H1 (cell line): Measurements from ENCODE around the gene PLXNA4. TPM values are rescaled to one million over a fixed set of nuclear protein-coding genes. Genes with fewer than 3 reads are reported as not detected.
A peak's percentile ranks its signal among the peaks of the same experiment; 100 is the strongest.

ENCODE experiments used
- CTCF ChIA-PET: fragments of 300-600 bp; sonication (Branson Sonifier 250); formaldehyde crosslinking; loops from one replicate; lab custom pipeline; 2021; ENCODE audit not compliant: partially characterized antibody; lab: Charles Lee
- POLR2A ChIA-PET: fragments of 300-600 bp; sonication (Branson Sonifier 250); formaldehyde crosslinking; loops from one replicate; lab custom pipeline; 2021; ENCODE audit warnings: inconsistent platforms; ENCODE audit not compliant: partially characterized antibody; lab: Charles Lee
- DNase-seq, 2 experiments: peaks; one replicate each; pipeline versions ENCODE4 v3.0.0 to v3.0.0-alpha.2; 2010 to 2022; ENCODE audit warnings: low spot score in 2 of 2, low read depth in 1 of 2, mixed read lengths in 1 of 2
- FAIRE-seq: peaks from 2 replicates; lab custom pipeline; 2011; peaks lifted over from hg19 to GRCh38; lab: Jason Lieb, UNC
- H2AFZ ChIP-seq: 2 replicates; pipeline ENCODE4 v1.8.1; 2012; ENCODE audit warnings: low read length, inconsistent platforms
- H2AK5ac ChIP-seq: 2 replicates; pipeline ENCODE4 v1.6.1; 2013; ENCODE audit warnings: low read depth, low read length
- H2BK120ac ChIP-seq: replicated peaks from 2 replicates; pipeline ENCODE3; 2013; ENCODE audit warnings: low read depth, low read length, inconsistent platforms
- H2BK12ac ChIP-seq: 2 replicates; pipeline ENCODE4 v1.6.1; 2013; ENCODE audit warnings: low read depth, low read length
- H2BK15ac ChIP-seq: 2 replicates; pipeline ENCODE4 v1.6.1; 2013; ENCODE audit warnings: low read length
- H2BK20ac ChIP-seq: 2 replicates; pipeline ENCODE4 v1.6.1; 2013; ENCODE audit warnings: low read length
- H2BK5ac ChIP-seq: 2 replicates; pipeline ENCODE4 v1.6.1; 2013; ENCODE audit warnings: low read depth, low read length
- H3K14ac ChIP-seq: 2 replicates; pipeline ENCODE4 v1.6.1; 2013; ENCODE audit warnings: inconsistent platforms; ENCODE audit not compliant: insufficient read length
- H3K18ac ChIP-seq: 2 replicates; pipeline ENCODE4 v1.6.1; 2013; ENCODE audit warnings: low read length; ENCODE audit errors: extremely low read depth
- H3K23ac ChIP-seq: 2 replicates; pipeline ENCODE4 v1.6.1; 2013; ENCODE audit warnings: inconsistent platforms; ENCODE audit not compliant: insufficient read length
- H3K23me2 ChIP-seq: 2 replicates; pipeline ENCODE4 v1.6.1; 2013; ENCODE audit warnings: low read depth, low read length
- H3K27ac ChIP-seq: 2 replicates; pipeline ENCODE4 v1.6.1; 2011; ENCODE audit warnings: low read depth, low read length, inconsistent platforms
- H3K27me3 ChIP-seq, 4 experiments: replicated peaks in 1 of 4; 1 replicate in 1 of 4; 2 replicates in 3 of 4; pipeline versions ENCODE4 v1.6.1 to v1.8.1; 2011 to 2013; ENCODE audit warnings: low read length in 3 of 4, mild to moderate bottlenecking in 3 of 4, inconsistent platforms in 2 of 4, mixed read lengths in 2 of 4, moderate library complexity in 1 of 4; ENCODE audit not compliant: control insufficient read depth in 3 of 4, insufficient read depth in 3 of 4; ENCODE audit errors: extremely low read depth in 1 of 4
- H3K36me3 ChIP-seq, 4 experiments: 2 replicates each; pipeline versions ENCODE4 v1.6.1 to v1.8.1; 2011 to 2013; ENCODE audit warnings: mild to moderate bottlenecking in 4 of 4, low read length in 3 of 4, moderate library complexity in 2 of 4, control low read depth in 1 of 4, inconsistent platforms in 1 of 4; ENCODE audit not compliant: insufficient read depth in 4 of 4, control insufficient read depth in 2 of 4
- H3K4ac ChIP-seq: replicated peaks from 2 replicates; pipeline ENCODE3; 2013; ENCODE audit warnings: low read length, low read depth, mixed read lengths, inconsistent platforms; ENCODE audit not compliant: insufficient read length
- H3K4me1 ChIP-seq, 4 experiments: replicated peaks in 1 of 4; 1 replicate in 1 of 4; 2 replicates in 3 of 4; pipeline versions ENCODE4 v1.6.1 to v1.8.1; 2011 to 2013; ENCODE audit warnings: low read length in 3 of 4, inconsistent platforms in 2 of 4, mixed read lengths in 1 of 4; ENCODE audit not compliant: insufficient read depth in 4 of 4, control insufficient read depth in 3 of 4
- H3K4me2 ChIP-seq, 2 experiments: 2 replicates each; pipeline versions ENCODE4 v1.6.1 to v1.8.1; 2011 to 2013; ENCODE audit warnings: low read depth in 2 of 2, low read length in 2 of 2, control low read depth in 1 of 2, inconsistent platforms in 1 of 2, mild to moderate bottlenecking in 1 of 2; ENCODE audit not compliant: insufficient read depth in 1 of 2
- H3K4me3 ChIP-seq, 4 experiments: fragments of 200-600, 300-600 bp in 1 of 4; sonication (generic), shearing (Covaris generic), sonication (Bioruptor Twin) in 1 of 4; 2 replicates each; pipeline versions ENCODE4 v1.5.1 to v1.8.1; 2011 to 2016; ENCODE audit warnings: low read length in 4 of 4, low read depth in 3 of 4, control low read depth in 2 of 4, inconsistent platforms in 2 of 4, mild to moderate bottlenecking in 2 of 4, mixed read lengths in 1 of 4, moderate library complexity in 1 of 4; ENCODE audit not compliant: insufficient read depth in 2 of 4; ENCODE audit errors: extremely low read depth in 1 of 4
- H3K56ac ChIP-seq: replicated peaks from 2 replicates; pipeline ENCODE3; 2013; ENCODE audit warnings: low read depth, mild to moderate bottlenecking, mixed read lengths, low read length, inconsistent platforms; ENCODE audit not compliant: insufficient read length
- H3K79me1 ChIP-seq: 2 replicates; pipeline ENCODE4 v1.6.1; 2013; ENCODE audit warnings: low read depth, low read length, control low read depth
- H3K79me2 ChIP-seq, 2 experiments: 2 replicates each; pipeline versions ENCODE4 v1.6.1 to v1.8.1; 2012 to 2013; ENCODE audit warnings: low read length in 2 of 2, mild to moderate bottlenecking in 2 of 2, inconsistent platforms in 1 of 2; ENCODE audit not compliant: insufficient read depth in 2 of 2, control insufficient read depth in 1 of 2
- H3K9ac ChIP-seq, 4 experiments: replicated peaks in 1 of 4; 1 replicate in 1 of 4; 2 replicates in 3 of 4; pipeline versions ENCODE4 v1.6.1 to v1.8.1; 2011 to 2013; ENCODE audit warnings: low read depth in 3 of 4, low read length in 3 of 4, control low read depth in 2 of 4, mild to moderate bottlenecking in 2 of 4, moderate library complexity in 2 of 4, inconsistent platforms in 1 of 4; ENCODE audit errors: extremely low read depth in 1 of 4
- H3K9me3 ChIP-seq, 2 experiments: 2 replicates each; pipeline versions ENCODE4 v1.6.1 to v1.8.1; 2012 to 2013; ENCODE audit warnings: mild to moderate bottlenecking in 2 of 2, moderate library complexity in 2 of 2, control low read depth in 1 of 2, inconsistent platforms in 1 of 2, low read depth in 1 of 2, low read length in 1 of 2, mixed read lengths in 1 of 2; ENCODE audit not compliant: insufficient read depth in 2 of 2
- H4K20me1 ChIP-seq, 2 experiments: replicated peaks in 1 of 2; 2 replicates each; pipeline versions ENCODE3 to v1.8.1; 2011 to 2013; ENCODE audit warnings: inconsistent platforms in 2 of 2, low read length in 2 of 2, mild to moderate bottlenecking in 1 of 2; ENCODE audit not compliant: insufficient read depth in 2 of 2, control insufficient read depth in 1 of 2
- H4K5ac ChIP-seq: 2 replicates; pipeline ENCODE4 v1.6.1; 2013; ENCODE audit warnings: low read length, low read depth, mixed read lengths, inconsistent platforms; ENCODE audit not compliant: insufficient read length
- H4K8ac ChIP-seq: 2 replicates; pipeline ENCODE4 v1.8.0; 2013; ENCODE audit warnings: mild to moderate bottlenecking, moderate library complexity, low read length, inconsistent platforms; ENCODE audit not compliant: insufficient read depth; ENCODE audit errors: extremely low read depth
- H4K91ac ChIP-seq: replicated peaks from 2 replicates; pipeline ENCODE3; 2013; ENCODE audit warnings: low read length, mixed read lengths, inconsistent platforms; ENCODE audit not compliant: insufficient read length
- ATF3 ChIP-seq: IDR thresholded peaks from 2 replicates; pipeline ENCODE4 v1.6.1; 2011; ENCODE audit warnings: low read depth, mild to moderate bottlenecking, low read length; ENCODE audit not compliant: insufficient read depth
- CBX5 ChIP-seq: fragments of 300-800, 300-1000 bp; sonication (generic); IDR thresholded peaks from 2 replicates; pipeline ENCODE4 v1.7.1; 2016; ENCODE audit warnings: antibody characterized with exemption, low read length, low read depth
- E2F6 ChIP-seq: IDR thresholded peaks from 2 replicates; pipeline ENCODE4 v1.6.1; 2012; ENCODE audit warnings: inconsistent platforms
- POU5F1 ChIP-seq: IDR thresholded peaks from 2 replicates; pipeline ENCODE4 v1.6.1; 2011; ENCODE audit warnings: low read depth, mild to moderate bottlenecking, low read length, moderate library complexity
- RFX5 ChIP-seq: IDR thresholded peaks from 2 replicates; pipeline ENCODE4 v1.6.1; 2011; ENCODE audit warnings: low read depth, low read length, improper control_type of control experiment, borderline replicate concordance
- RXRA ChIP-seq: IDR thresholded peaks from 2 replicates; pipeline ENCODE4 v1.6.1; 2011; ENCODE audit warnings: low read depth, mild to moderate bottlenecking, low read length, moderate library complexity; ENCODE audit not compliant: insufficient read depth
- SAP30 ChIP-seq: fragments of 300-600 bp; sonication (generic); IDR thresholded peaks from 2 replicates; pipeline ENCODE4 v1.7.1; 2012; ENCODE audit warnings: low read length, moderate library complexity, mild to moderate bottlenecking, inconsistent platforms; ENCODE audit not compliant: insufficient read depth, insufficient replicate concordance
- SIRT6 ChIP-seq: IDR thresholded peaks from one replicate; pipeline ENCODE4 v1.7.1; 2012; ENCODE audit warnings: low read length, inconsistent platforms
- SIX5 ChIP-seq: IDR thresholded peaks from 2 replicates; pipeline ENCODE4 v1.6.1; 2011; ENCODE audit warnings: mild to moderate bottlenecking, low read depth, low read length
- SP1 ChIP-seq: IDR thresholded peaks from 2 replicates; pipeline ENCODE4 v1.6.1; 2011; ENCODE audit warnings: low read depth, low read length
- SP2 ChIP-seq: IDR thresholded peaks from 2 replicates; pipeline ENCODE4 v1.6.1; 2012; ENCODE audit warnings: mild to moderate bottlenecking, low read length, inconsistent platforms
- SP4 ChIP-seq: IDR thresholded peaks from 2 replicates; pipeline ENCODE4 v1.6.1; 2012; ENCODE audit warnings: low read length, inconsistent platforms
- SRF ChIP-seq: IDR thresholded peaks from 2 replicates; pipeline ENCODE4 v1.6.1; 2011; ENCODE audit warnings: mild to moderate bottlenecking, low read depth, low read length, moderate library complexity
- TAF7 ChIP-seq: optimal IDR thresholded peaks from 2 replicates; pipeline ENCODE3; 2011; ENCODE audit warnings: low read depth, mild to moderate bottlenecking, inconsistent platforms, low read length, moderate library complexity, borderline replicate concordance
- WGBS, 2 experiments: shearing (Covaris generic) in 1 of 2; methylation state at CpG; one replicate each; pipeline versions ENCODE4 v1.1.6 to v1.1.7; 2013 to 2015; ENCODE audit warnings: low lambda C conversion rate in 2 of 2, mixed read lengths in 2 of 2, inconsistent platforms in 1 of 2, low coverage in 1 of 2, missing lambda C conversion rate in 1 of 2; ENCODE audit not compliant: insufficient replicate concordance in 2 of 2, insufficient coverage in 1 of 2, insufficient read length in 1 of 2; ENCODE audit errors: extremely low coverage in 1 of 2, missing lambda C conversion rate in 1 of 2; 5-methylcytosine and 5-hydroxymethylcytosine counted together
- polyA plus RNA-seq, 7 experiments: library from polyadenylated mRNA; depleted of rRNA in 3 of 7; stranded (reverse) in 5 of 7; unstranded in 2 of 7; fragments of >200 nt in 5 of 7; fragments of 200-250 nt in 2 of 7; gene quantifications; 1 replicate in 5 of 7; 2 replicates in 1 of 7; 4 replicates in 1 of 7; pipeline versions ENCODE4 v1.2.1 to v1.2.3, GENCODE V29; 2011 to 2013; ENCODE audit warnings: missing spikeins in 2 of 7, mixed read lengths in 2 of 7
- total RNA-seq: library from RNA; stranded (reverse); fragmentation: NEBNext Ultra II Directional; extraction: Animal tissue kit (Norgen Biotek cat#: 25700); gene quantifications from 2 replicates; pipeline ENCODE4 v1.2.1, GENCODE V29; 2021

The PLXNA4 gene
- total and polyA plus RNA-seq, 2 of the 8 experiments (the other 6 are each of a cell fraction or from before 2014, with no cell fraction given), result 0.76 to 0.79 TPM

GRCh38 chr7:132576721-132577085 lies 433 bp upstream of the PLXNA4 start:
- H2AFZ ChIP-seq, result no peak overlapping the region
- no peak for DNase-seq
- 2% methylated on average over 11 of the region's 55 CpGs; no CpG with 5 or more reads in 1 of the 2 experiments for WGBS, 2 experiments
- no peak for TF ChIP-seq POU5F1
- no peak for TF ChIP-seq SAP30
- TF ChIP-seq CBX5, result no peak
- no peak for TF ChIP-seq RFX5
- no peak for TF ChIP-seq SIRT6
- no peak for TF ChIP-seq TAF7
- no peak for TF ChIP-seq RXRA
- TF ChIP-seq SP2, result no peak
- TF ChIP-seq SP4, result no peak
- TF ChIP-seq SIX5, result no peak
- TF ChIP-seq SP1, result no peak
- no peak for TF ChIP-seq E2F6
- no peak for TF ChIP-seq SRF
- TF ChIP-seq ATF3, result no peak

More at GRCh38 chr7:132576721-132577085, 433 bp upstream of the PLXNA4 start:
- peak overlapping the region; percentile 74 to 98 for H3K4me2 ChIP-seq
- H3K4me3 ChIP-seq, result peak overlapping the region; percentile 32 to 67 (median 50)
- no peak overlapping the region for H3K56ac ChIP-seq
- H4K5ac ChIP-seq, result no peak overlapping the region
- no peak overlapping the region for H3K23ac ChIP-seq
- H3K18ac ChIP-seq, result no peak overlapping the region
- no peak overlapping the region for H2BK12ac ChIP-seq
- no peak overlapping the region for H2AK5ac ChIP-seq
- H2BK20ac ChIP-seq, result no peak overlapping the region
- peaks cover 63 to 75% (median 69%) of the 10 kb centered on the region in 4 experiments for H3K27me3 ChIP-seq
- no peaks in the 10 kb centered on the region for H3K79me2 ChIP-seq
- H3K14ac ChIP-seq, result no peak overlapping the region
- no peaks in the 10 kb centered on the region for H3K79me1 ChIP-seq
- peaks cover 12 to 44% (median 25%) of the 10 kb centered on the region in 4 experiments for H3K4me1 ChIP-seq
- POLR2A ChIA-PET, result no interaction called here
- H2BK120ac ChIP-seq, result no peak overlapping the region
- no peak overlapping the region for H3K4ac ChIP-seq
- no peak overlapping the region for H2BK5ac ChIP-seq
- CTCF ChIA-PET, result interaction anchor here (0.9 to 3.0 kb wide), 19 partner anchors 8 to 887 kb away, joined by 3 to 26 read pairs (median 4); no protein-coding TSS in a partner anchor
- no peak for FAIRE-seq
- no peak overlapping the region for H4K91ac ChIP-seq
- H3K9me3 ChIP-seq, result no peaks in the 10 kb centered on the region; a peak in 1 of 4 replicates
- H4K20me1 ChIP-seq, result peaks cover 2 to 5% of the 10 kb centered on the region in 2 experiments
- H4K8ac ChIP-seq, result no peak overlapping the region; the same call in 1 of the 2 replicates
- peaks cover 13% of the 10 kb centered on the region; the same call in 1 of the 2 replicates for H3K23me2 ChIP-seq
- H2BK15ac ChIP-seq, result no peak overlapping the region
- peaks cover 0 to 4% (median 0%) of the 10 kb centered on the region in 4 experiments; a peak in 1 of 8 replicates for H3K36me3 ChIP-seq
- no peak overlapping the region for H3K27ac ChIP-seq
- no peak overlapping the region for H3K9ac ChIP-seq
